ENCODE data around the gene CIAO2B.

- TF ChIP-seq EZH2 (IDR thresholded peaks at IDR 0.05; ENCODE audit: borderline replicate concordance, insufficient read depth, low read length, poor library complexity, severe bottlenecking) (no peak), CTCF (IDR thresholded peaks at IDR 0.05; ENCODE audit: poor library complexity, severe bottlenecking) (no peak), EP300 (conservative IDR thresholded peaks at IDR 0.05; ENCODE audit: poor library complexity, severe bottlenecking) (no peak), REST (IDR thresholded peaks at IDR 0.05; ENCODE audit: borderline replicate concordance) (no peak), POLR2AphosphoS5 (IDR thresholded peaks at IDR 0.05) (no peak)
Observed at GRCh38 chr16:66918355-66918754, 15.8 kb downstream of the CIAO2B start.
